GM23248 (cell line): Measurements from ENCODE around the gene LRRC49.
"Not testable (repeated sequence)": the region's sequence is repeated elsewhere in the genome, so short reads cannot be mapped to it uniquely, and the experiment has no call there.

Experiments used
- EZH2 ChIP-seq: fragments of 200-600 bp; sonication (generic); IDR thresholded peaks from 2 replicates; pipeline ENCODE4 v1.6.1; 2018; ENCODE audit warnings: antibody characterized with exemption, mild to moderate bottlenecking; ENCODE audit not compliant: insufficient read depth, poor library complexity, severe bottlenecking
- EZH2phosphoT487 ChIP-seq: fragments of 200-600 bp; sonication (generic); IDR thresholded peaks from 2 replicates; pipeline ENCODE4 v1.6.1; 2018; ENCODE audit warnings: antibody characterized with exemption, moderate library complexity, mild to moderate bottlenecking, low read depth; ENCODE audit not compliant: insufficient read depth

- TF ChIP-seq EZH2phosphoT487, EZH2: not testable (repeated sequence)
Observed at GRCh38 chr15:70943285-70943684, 50.7 kb downstream of the LRRC49 start.
